COR-L47 (cell line): ENCODE results near the gene ANGPT4.

Experiments used
- DNase-seq: peaks from one replicate; lab custom pipeline; 2025; lab: John Stamatoyannopoulos, UW

Gene ANGPT4, protein sequence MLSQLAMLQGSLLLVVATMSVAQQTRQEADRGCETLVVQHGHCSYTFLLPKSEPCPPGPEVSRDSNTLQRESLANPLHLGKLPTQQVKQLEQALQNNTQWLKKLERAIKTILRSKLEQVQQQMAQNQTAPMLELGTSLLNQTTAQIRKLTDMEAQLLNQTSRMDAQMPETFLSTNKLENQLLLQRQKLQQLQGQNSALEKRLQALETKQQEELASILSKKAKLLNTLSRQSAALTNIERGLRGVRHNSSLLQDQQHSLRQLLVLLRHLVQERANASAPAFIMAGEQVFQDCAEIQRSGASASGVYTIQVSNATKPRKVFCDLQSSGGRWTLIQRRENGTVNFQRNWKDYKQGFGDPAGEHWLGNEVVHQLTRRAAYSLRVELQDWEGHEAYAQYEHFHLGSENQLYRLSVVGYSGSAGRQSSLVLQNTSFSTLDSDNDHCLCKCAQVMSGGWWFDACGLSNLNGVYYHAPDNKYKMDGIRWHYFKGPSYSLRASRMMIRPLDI

GRCh38 chr20:916125-916799, at the start of gene ANGPT4:
Gene ANGPT4 (minus strand): TSS chr20:916334. CDS start chr20:916214, 120 bp downstream.
- no peak for DNase-seq

DNA sequence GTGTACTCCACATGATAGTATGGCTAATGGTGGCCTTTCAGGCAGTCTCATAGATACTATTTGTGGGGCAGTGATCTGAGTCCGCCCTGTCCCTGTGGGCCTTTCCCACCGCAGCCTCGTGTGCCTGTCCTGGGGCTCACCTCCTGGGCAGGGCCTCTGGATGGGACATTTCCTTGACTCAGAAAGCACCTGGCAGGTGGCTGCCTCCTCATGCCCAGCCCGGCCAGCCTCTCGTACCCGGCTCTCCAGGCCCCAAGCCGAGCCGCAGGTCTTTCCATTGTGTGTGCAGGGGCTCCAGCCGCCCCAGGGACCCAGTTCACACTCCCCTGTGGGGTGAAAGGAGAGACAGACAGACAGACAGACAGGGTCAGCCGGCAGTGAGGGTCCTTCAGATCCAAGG, 47.7 kb upstream of the ANGPT4 start:
- no peak for DNase-seq

DNA sequence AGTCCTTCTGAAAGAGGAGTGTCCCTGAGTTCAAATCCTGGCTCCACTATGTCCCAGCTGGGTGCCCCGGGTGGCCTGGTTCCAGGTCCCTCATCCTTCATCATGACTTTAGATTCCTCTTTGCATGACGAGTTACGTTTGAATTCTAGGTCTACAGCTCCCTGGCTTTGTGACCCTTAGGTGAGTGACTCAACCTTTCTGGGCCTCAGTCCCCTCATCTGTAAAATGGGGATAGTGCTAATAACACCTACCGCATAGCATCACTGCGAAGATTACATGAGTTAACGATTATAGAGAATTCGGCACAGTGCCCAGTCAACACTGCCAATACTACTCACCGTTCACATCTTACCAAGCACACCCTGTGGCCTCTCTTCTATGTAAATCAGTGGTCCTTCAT, 46.5 kb upstream of the ANGPT4 start:
- DNase-seq = no peak

- DNase-seq = no peak
Measured at GRCh38 chr20:962223-962622, 46.1 kb upstream of the ANGPT4 start.

DNA sequence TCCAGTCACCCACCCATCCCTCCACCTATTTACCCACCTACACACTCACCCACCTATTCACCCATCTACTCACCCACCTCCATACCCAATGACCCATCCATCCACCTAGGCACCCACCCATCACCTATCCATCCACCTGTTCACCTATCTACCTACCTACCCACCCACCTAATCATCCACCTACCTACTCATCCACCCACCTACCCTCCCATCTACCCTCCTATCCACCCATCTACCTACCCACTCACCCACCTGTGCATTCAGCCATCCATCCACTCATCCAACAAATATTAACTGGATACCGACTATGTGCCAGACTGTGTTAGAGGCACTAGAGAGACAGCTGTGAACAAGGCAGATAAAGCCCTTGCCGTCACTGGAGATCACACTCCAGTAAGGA, 45.6 kb upstream of the ANGPT4 start:
- no peak for DNase-seq

GRCh38 chr20:959996-960615, 44.0 kb upstream of the ANGPT4 start:
- no peak for DNase-seq

DNA sequence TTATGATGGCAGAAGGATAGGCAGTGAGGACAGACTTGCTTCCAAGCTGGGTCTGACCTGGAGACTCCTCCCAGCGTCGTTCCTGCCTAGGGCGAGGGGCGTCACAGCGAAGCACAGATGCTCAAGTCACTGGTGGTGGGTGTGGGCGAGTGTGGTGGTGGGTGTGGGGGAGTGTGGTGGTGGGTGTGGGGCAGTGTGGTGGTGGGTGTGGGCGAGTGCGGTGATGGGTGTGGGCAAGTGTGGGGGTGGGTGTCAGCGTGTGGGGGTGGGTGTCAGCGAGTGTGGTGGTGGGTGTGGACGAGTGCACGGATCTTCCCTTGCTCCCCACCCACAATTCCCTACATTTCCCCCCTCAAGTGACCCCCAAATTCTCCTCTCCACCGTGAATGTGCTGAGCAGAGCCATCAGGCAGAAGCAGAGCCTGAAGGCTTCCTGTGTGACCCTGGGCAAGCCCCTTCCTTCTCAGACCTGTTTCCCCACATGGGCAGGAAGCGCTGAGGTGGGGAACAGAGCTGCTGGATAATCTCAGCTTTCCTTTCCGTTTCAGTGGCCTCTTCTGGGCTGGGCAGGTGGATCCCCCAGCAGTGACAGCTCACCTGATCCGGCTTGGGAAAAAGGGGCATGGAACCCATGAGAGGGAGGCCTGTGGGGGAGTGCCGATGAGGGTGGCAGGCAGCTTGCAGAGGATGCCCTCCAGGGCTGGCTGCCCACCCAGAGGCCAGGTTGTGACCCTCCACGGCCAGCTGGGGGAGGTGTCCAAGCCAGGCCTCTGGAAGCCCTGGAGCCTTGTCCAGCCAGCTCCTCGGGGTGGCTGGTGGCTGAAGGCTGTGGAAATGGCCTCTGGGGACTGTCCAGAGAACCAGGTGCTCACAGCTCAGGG, 43.0 kb upstream of the ANGPT4 start:
- DNase-seq = no peak

- DNase-seq = no peak
Measured at GRCh38 chr20:957544-957943, 41.4 kb upstream of the ANGPT4 start.

- peak; percentile 39 for DNase-seq
Measured at GRCh38 chr20:956330-956951, 40.3 kb upstream of the ANGPT4 start.

GRCh38 chr20:955656-956055, 39.5 kb upstream of the ANGPT4 start:
- DNase-seq = no peak

- no peak for DNase-seq
Measured at GRCh38 chr20:955111-955510, 39.0 kb upstream of the ANGPT4 start.

DNA sequence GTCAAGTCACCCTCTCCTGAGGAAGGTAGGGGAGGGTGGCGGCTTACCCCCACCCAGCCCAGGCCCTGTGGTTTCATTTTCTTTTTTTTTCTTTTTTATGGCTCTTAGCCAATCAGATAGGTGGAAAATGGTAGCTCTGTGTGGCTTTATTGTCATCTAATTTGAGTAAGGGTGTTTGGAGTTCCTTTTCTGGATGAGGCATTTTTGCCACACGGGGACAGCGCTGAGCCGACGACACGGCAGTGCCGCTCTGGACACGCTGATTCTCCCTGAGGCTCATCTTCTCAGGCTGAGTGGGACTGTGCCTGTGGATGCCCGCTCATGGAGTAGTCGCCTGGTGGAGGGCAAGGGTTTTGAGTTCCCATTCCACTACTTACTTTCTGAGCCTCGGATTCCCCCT, 37.6 kb upstream of the ANGPT4 start:
- DNase-seq = peak; percentile 50

- DNase-seq = no peak
Measured at GRCh38 chr20:952196-952795, 36.2 kb upstream of the ANGPT4 start.

DNA sequence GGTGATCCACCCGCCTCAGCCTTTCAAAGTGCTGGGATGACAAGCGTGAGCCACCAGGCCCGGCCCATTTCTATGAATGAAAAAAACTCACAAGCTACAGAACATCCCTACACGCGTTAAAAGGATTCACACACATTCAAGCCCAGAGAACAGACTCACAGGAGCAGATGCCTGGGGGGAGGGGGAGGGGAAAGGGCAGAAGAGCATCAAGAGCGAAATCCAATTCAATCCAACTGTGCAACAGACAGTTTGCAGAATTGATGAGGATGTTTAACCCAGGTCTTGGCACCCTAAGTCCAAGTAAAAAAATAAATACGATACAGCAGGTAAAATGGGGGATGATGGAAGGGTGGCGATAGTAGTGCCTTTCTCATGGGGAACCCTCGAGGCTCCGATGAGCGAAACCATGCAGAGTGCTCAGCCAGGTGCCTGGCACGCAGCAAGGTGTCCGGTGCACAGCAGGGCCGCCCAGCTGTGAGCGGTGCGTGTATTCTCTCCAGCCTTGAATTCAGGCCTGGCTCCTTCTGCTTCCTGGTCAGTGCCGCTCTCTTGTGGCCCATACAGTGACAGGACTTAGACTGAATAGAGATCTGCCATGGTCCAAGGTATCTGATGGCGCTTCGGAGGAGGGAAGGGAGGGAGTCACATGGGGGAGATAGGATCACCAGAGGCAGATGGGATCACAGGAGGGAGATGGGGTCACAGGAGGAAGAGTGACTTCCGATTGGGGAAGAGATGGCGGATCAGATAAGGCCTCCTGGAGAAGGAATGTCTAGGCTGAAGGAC, 35.4 kb upstream of the ANGPT4 start:
- no peak for DNase-seq

GRCh38 chr20:949717-950116, 33.6 kb upstream of the ANGPT4 start:
- DNase-seq = no peak

DNA sequence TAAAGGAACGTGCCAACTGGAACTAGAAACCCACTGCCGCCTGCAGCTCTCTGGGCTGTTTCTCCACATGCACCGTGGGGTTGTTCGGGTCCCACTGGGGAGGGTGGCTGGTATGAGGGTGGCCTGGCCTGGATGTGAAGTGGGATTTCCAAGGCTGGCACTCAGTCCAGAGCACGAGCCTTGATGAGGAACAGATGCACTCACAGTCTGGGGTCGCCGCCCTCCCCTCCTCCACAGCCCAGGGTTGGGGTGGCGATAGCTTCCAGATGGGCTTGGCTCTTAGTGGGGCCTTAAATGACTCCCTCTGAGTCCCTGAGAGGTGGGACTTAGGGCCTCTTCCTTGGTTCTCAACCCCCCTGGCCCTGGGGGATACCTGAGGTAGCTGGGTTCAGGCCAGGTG, 30.7 kb upstream of the ANGPT4 start:
- DNase-seq = no peak

- DNase-seq = no peak
Measured at GRCh38 chr20:945841-946240, 29.7 kb upstream of the ANGPT4 start.

- DNase-seq = no peak
Measured at GRCh38 chr20:944774-945410, 28.8 kb upstream of the ANGPT4 start.

- DNase-seq = no peak
Measured at GRCh38 chr20:944148-944547, 28.0 kb upstream of the ANGPT4 start.

- no peak for DNase-seq
Measured at GRCh38 chr20:942611-943010, 26.5 kb upstream of the ANGPT4 start.
